K562 (cell line): Measurements from ENCODE around the gene AKAP6. TPM values are rescaled to one million over a fixed set of nuclear protein-coding genes. Genes with fewer than 3 reads are reported as not detected.

Experiments used
- DEAF1 ChIP-seq: fragments of 450-650 bp; formaldehyde crosslinking; IDR thresholded peaks from 2 replicates; pipeline ENCODE4 v1.4.0; 2020; ENCODE audit warnings: mild to moderate bottlenecking, moderate library complexity
- MAFF ChIP-seq: IDR thresholded peaks from 2 replicates; pipeline ENCODE4 v1.6.1; 2012; ENCODE audit warnings: low read length, improper control_type of control experiment
- MAFK ChIP-seq: IDR thresholded peaks from 2 replicates; pipeline ENCODE4 v1.6.1; 2011; ENCODE audit warnings: low read length, improper control_type of control experiment
- MCM5 ChIP-seq: fragments of 450-650 bp; IDR thresholded peaks from 2 replicates; pipeline ENCODE4 v1.6.1; 2016; ENCODE audit warnings: low read depth
- MYNN ChIP-seq, 2 experiments: sonication (generic); formaldehyde crosslinking in 1 of 2; IDR thresholded peaks; 2 replicates each; pipeline versions ENCODE4 v1.5.0 to v1.6.1; 2016 to 2020; ENCODE audit warnings: antibody characterized with exemption in 1 of 2, missing genetic modification reagents in 1 of 2
- NFXL1 ChIP-seq: fragments of 450-650 bp; formaldehyde crosslinking; IDR thresholded peaks from 2 replicates; pipeline ENCODE4 v1.4.0; 2021; ENCODE audit warnings: mild to moderate bottlenecking
- NFYB ChIP-seq: IDR thresholded peaks from 2 replicates; pipeline ENCODE4 v1.6.1; 2011; ENCODE audit warnings: mild to moderate bottlenecking, moderate library complexity; ENCODE audit not compliant: insufficient read length; ENCODE audit errors: extremely low read depth
- NR2C1 ChIP-seq, 2 experiments: fragments of 450-650 bp; IDR thresholded peaks; 2 replicates each; pipeline ENCODE4 v1.6.1; 2017; ENCODE audit warnings: mild to moderate bottlenecking in 2 of 2, antibody characterized with exemption in 1 of 2, inconsistent platforms in 1 of 2, missing compliant biosample characterization in 1 of 2, missing genetic modification characterization in 1 of 2
- RBM25 ChIP-seq: fragments of 200-400 bp; formaldehyde crosslinking; IDR thresholded peaks from 2 replicates; pipeline ENCODE4 v1.6.1; 2018; ENCODE audit warnings: low read length, low read depth, moderate library complexity; ENCODE audit not compliant: severe bottlenecking
- SMAD3 ChIP-seq: fragments of 450-650 bp; formaldehyde crosslinking; conservative IDR thresholded peaks from 2 replicates; pipeline ENCODE4 v1.4.0; 2020; ENCODE audit warnings: mild to moderate bottlenecking
- TBP ChIP-seq: optimal IDR thresholded peaks from 2 replicates; pipeline ENCODE3; 2011; ENCODE audit warnings: low read depth, low read length, improper control_type of control experiment
- ZFP36 ChIP-seq: fragments of 150-350 bp; IDR thresholded peaks from 2 replicates; pipeline ENCODE4 v1.6.1; 2018; ENCODE audit warnings: low read length, low read depth; ENCODE audit not compliant: partially characterized antibody
- ZNF134 ChIP-seq: fragments of 250-450 bp; sonication (Bioruptor Pico); conservative IDR thresholded peaks from 2 replicates; pipeline ENCODE4 v1.4.0; 2020
- polyA plus RNA-seq, 8 experiments: library from polyadenylated mRNA; depleted of rRNA in 4 of 8; stranded (reverse) in 5 of 8; unstranded in 3 of 8; fragments of >200 nt; fragmentation: Nextera tagmentation in 2 of 8; fragmentation: Illumina TruSeq in 1 of 8; extraction: Ambion mirVana in 2 of 8; extraction: Trizol in 1 of 8; gene quantifications; 2 replicates each; pipeline versions ENCODE4 v1.2.1 to v1.2.3, GENCODE V29; 2011 to 2014; ENCODE audit warnings: inconsistent platforms in 1 of 8, missing spikeins in 1 of 8
- total RNA-seq, 7 experiments: library from RNA; depleted of rRNA in 6 of 7; stranded (reverse); fragments of >200 nt in 6 of 7; fragmentation: Illumina TruSeq in 2 of 7; extraction: Trizol in 2 of 7; gene quantifications; 2 replicates each; pipeline versions ENCODE4 v1.2.1 to v1.2.3, GENCODE V29; 2011 to 2021; ENCODE audit warnings: low replicate concordance in 1 of 7
- TF ChIP-seq, protein P1 (sequence below): fragments of 200-800 bp; sonication (Bioruptor generic); IDR thresholded peaks from 2 replicates; pipeline ENCODE4 v1.6.1; 2016; ENCODE audit warnings: missing genetic modification characterization, missing compliant biosample characterization

AKAP6 gene
- total and polyA plus RNA-seq, 9 of the 15 experiments (the other 6 are each of a cell fraction or from before 2014, with no cell fraction given), result 0.03 to 1.7 (median 0.48) TPM

DNA sequence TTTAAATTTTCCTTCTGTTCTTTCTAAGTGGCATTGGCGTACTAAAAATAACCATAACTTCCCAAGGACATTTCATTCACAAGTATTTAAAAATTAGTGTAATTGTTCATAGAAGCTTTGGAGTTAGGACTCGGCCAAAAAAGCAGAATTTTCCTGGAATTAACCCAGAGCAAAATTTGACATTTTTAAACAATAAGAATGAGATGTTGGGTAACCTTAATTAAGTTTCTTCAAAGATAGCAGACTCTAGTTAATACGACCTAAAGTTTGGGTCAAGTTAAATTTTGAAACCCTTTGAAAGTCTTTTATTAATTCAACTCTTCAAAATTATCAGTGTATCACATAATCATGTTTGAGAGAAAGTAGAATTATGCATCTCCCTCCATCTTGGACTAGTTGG lies 118.3 kb downstream of the AKAP6 start (continued):
- TF ChIP-seq, protein P1, sequence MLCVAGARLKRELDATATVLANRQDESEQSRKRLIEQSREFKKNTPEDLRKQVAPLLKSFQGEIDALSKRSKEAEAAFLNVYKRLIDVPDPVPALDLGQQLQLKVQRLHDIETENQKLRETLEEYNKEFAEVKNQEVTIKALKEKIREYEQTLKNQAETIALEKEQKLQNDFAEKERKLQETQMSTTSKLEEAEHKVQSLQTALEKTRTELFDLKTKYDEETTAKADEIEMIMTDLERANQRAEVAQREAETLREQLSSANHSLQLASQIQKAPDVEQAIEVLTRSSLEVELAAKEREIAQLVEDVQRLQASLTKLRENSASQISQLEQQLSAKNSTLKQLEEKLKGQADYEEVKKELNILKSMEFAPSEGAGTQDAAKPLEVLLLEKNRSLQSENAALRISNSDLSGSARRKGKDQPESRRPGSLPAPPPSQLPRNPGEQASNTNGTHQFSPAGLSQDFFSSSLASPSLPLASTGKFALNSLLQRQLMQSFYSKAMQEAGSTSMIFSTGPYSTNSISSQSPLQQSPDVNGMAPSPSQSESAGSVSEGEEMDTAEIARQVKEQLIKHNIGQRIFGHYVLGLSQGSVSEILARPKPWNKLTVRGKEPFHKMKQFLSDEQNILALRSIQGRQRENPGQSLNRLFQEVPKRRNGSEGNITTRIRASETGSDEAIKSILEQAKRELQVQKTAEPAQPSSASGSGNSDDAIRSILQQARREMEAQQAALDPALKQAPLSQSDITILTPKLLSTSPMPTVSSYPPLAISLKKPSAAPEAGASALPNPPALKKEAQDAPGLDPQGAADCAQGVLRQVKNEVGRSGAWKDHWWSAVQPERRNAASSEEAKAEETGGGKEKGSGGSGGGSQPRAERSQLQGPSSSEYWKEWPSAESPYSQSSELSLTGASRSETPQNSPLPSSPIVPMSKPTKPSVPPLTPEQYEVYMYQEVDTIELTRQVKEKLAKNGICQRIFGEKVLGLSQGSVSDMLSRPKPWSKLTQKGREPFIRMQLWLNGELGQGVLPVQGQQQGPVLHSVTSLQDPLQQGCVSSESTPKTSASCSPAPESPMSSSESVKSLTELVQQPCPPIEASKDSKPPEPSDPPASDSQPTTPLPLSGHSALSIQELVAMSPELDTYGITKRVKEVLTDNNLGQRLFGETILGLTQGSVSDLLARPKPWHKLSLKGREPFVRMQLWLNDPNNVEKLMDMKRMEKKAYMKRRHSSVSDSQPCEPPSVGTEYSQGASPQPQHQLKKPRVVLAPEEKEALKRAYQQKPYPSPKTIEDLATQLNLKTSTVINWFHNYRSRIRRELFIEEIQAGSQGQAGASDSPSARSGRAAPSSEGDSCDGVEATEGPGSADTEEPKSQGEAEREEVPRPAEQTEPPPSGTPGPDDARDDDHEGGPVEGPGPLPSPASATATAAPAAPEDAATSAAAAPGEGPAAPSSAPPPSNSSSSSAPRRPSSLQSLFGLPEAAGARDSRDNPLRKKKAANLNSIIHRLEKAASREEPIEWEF (CRISPR knock-in tag), result no peak
- TF ChIP-seq TBP (no peak), MYNN (IDR thresholded peaks at IDR 0.05) (no peak), MYNN (CRISPR knock-in tag; IDR thresholded peaks at IDR 0.05) (no peak), MAFK (no peak), NR2C1 (IDR thresholded peaks at IDR 0.05) (no peak), NR2C1 (tag; IDR thresholded peaks at IDR 0.05) (no peak), NFYB (no peak), SMAD3 (CRISPR knock-in tag) (no peak), DEAF1 (no peak), RBM25 (no peak), ZFP36 (no peak), ZNF134 (CRISPR knock-in tag) (no peak), NFXL1 (CRISPR knock-in tag) (no peak), MCM5 (no peak), MAFF (no peak)
